Activated T-helper 1 cell treated with anti-CD3 and anti-CD28 coated beads, Interleukin-12 subunit alpha, Interleukin-12 subunit beta, Interleukin-2, Interleukin-4 antibody, amounts not matched to agents 30 ng/mL and 10 ng/mL and 1 ng/mL, durations not matched to agents 14 hours and 24 hours and 36 hours (primary cell): ENCODE results near the gene MIAT. TPM values are rescaled to one million over a fixed set of nuclear protein-coding genes. Genes with fewer than 3 reads are reported as not detected.

Experiments
- DNase-seq: peaks from one replicate; pipeline ENCODE4 v3.0.0; 2021; ENCODE audit warnings: low spot score
- H3K27ac Mint-ChIP-seq: one replicate; pipeline ENCODE4 v1.8.0; 2021; ENCODE audit warnings: mild to moderate bottlenecking, mixed read lengths
- H3K27me3 Mint-ChIP-seq: one replicate; pipeline ENCODE4 v1.8.0; 2022; ENCODE audit warnings: mild to moderate bottlenecking, moderate library complexity, mixed read lengths; ENCODE audit not compliant: insufficient read depth
- H3K36me3 Mint-ChIP-seq: one replicate; pipeline ENCODE4 v1.8.0; 2021; ENCODE audit warnings: low read depth, mixed read lengths
- H3K4me1 Mint-ChIP-seq: one replicate; pipeline ENCODE4 v1.8.0; 2021; ENCODE audit warnings: low read depth, mixed read lengths
- H3K4me3 Mint-ChIP-seq: one replicate; pipeline ENCODE4 v1.8.0; 2021; ENCODE audit warnings: mild to moderate bottlenecking, moderate library complexity, mixed read lengths
- H3K9me3 Mint-ChIP-seq: one replicate; pipeline ENCODE4 v1.8.0; 2021; ENCODE audit warnings: mixed read lengths
- intact Hi-C: fragments of 100-400 bp; cut with micrococcal nuclease; formaldehyde crosslinking; loops from one replicate; pipeline ENCODE4 v1.15.1; 2024
- total RNA-seq: library from RNA; stranded (reverse); gene quantifications from 2 replicates; pipeline ENCODE4 v1.2.3, GENCODE V29; 2022

MIAT gene
- total RNA-seq, 1 donor from 2014 or later = 39.8 TPM

GRCh38 chr22:26713823-26714449 is 56.5 kb downstream of the MIAT start:
- no peaks in the 10 kb centered on the region for H3K9me3 Mint-ChIP-seq
- H3K4me1 Mint-ChIP-seq = no peaks in the 10 kb centered on the region
- no peaks in the 10 kb centered on the region for H3K27me3 Mint-ChIP-seq
- intact Hi-C loops = no loop called here
- H3K36me3 Mint-ChIP-seq = peaks cover 11% of the 10 kb centered on the region
- H3K4me3 Mint-ChIP-seq = no peak overlapping the region
- DNase-seq = no peak
- H3K27ac Mint-ChIP-seq = no peak overlapping the region

DNA sequence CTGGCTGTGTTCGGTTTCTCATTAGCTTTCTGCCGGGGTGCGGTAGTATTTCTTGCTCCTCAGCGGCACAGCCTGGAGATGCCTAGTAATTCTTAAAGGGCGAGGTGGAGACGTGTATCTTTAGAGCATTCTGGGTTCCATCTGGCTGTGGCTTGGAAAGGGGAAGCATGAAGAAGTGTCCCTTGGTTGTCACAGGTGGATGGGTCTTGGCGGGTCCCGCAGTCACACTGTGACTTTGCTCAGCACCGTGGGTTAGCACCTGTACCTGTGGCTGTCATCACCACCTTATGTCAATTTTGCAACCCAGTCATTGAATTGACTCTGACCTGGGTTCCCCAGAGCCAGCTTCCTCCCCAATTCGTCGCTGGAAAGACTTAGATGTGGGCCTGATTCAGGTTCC is 57.6 kb downstream of the MIAT start:
- no peak for DNase-seq
- Mint-ChIP-seq H3K4me3 (no peak overlapping the region), H3K9me3 (no peaks in the 10 kb centered on the region), H3K27me3 (no peaks in the 10 kb centered on the region), H3K4me1 (no peaks in the 10 kb centered on the region), H3K36me3 (peaks cover 10% of the 10 kb centered on the region), H3K27ac (no peak overlapping the region)
- intact Hi-C loops = no loop called here

- H3K36me3 Mint-ChIP-seq = peaks cover 10% of the 10 kb centered on the region
- no peaks in the 10 kb centered on the region for H3K9me3 Mint-ChIP-seq
- H3K27ac Mint-ChIP-seq = no peak overlapping the region
These were observed 58.1 kb downstream of the MIAT start for GRCh38 chr22:26715392-26715936.

DNA sequence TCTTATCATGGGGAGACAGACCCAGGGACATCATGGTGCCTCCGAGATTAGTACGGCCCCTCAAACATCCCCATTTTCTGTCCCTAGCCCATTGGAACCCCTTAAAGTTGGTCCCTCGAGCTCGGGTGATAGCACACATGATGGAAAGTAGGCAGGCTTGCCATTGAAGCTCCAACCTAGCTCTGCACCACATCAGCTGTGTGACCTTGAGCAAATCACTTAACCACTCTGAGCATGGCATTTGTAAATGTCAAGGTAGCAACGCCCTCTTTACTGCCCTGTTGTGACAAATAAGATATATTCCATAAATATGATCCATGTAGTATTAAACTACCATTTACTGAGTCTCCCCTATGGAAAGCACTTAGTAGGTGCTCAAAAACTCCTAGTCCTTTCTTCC is 61.1 kb downstream of the MIAT start:
- no peak for DNase-seq
- Mint-ChIP-seq H3K4me1 (no peaks in the 10 kb centered on the region), H3K9me3 (no peaks in the 10 kb centered on the region), H3K27ac (no peak overlapping the region), H3K36me3 (peaks cover 14% of the 10 kb centered on the region), H3K4me3 (no peak overlapping the region), H3K27me3 (no peaks in the 10 kb centered on the region)
- intact Hi-C loops = no loop called here

More at GRCh38 chr22:26715392-26715936, 58.1 kb downstream of the MIAT start:
- no peak overlapping the region for H3K4me3 Mint-ChIP-seq
- no peaks in the 10 kb centered on the region for H3K4me1 Mint-ChIP-seq
- DNase-seq = no peak
- no peaks in the 10 kb centered on the region for H3K27me3 Mint-ChIP-seq
- intact Hi-C loops = no loop called here

DNA sequence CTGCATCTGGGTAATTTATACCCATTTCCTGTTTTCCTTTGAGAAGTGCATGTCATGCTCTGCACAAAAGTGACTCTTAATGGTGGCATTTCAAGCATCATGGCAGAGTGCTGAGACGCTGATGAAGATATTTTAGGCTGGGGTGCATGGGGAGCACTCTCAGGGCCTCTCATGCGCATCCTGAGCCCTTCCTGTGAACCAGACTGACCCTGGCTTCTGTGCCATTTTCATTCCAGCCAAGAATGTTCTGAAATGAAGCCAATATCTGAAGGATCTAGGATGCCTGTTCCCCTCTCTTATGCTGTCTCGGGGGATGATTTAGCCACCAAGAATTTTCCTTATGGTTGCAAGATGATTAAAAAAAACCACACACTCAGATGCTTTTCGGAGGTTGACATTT is 61.5 kb downstream of the MIAT start:
- H3K9me3 Mint-ChIP-seq = no peaks in the 10 kb centered on the region
- no peaks in the 10 kb centered on the region for H3K4me1 Mint-ChIP-seq
- intact Hi-C loops = no loop called here
- no peak for DNase-seq
- H3K27ac Mint-ChIP-seq = no peak overlapping the region
- H3K4me3 Mint-ChIP-seq = no peak overlapping the region
- H3K36me3 Mint-ChIP-seq = peaks cover 14% of the 10 kb centered on the region
- no peaks in the 10 kb centered on the region for H3K27me3 Mint-ChIP-seq

- intact Hi-C loops = no loop called here
- Mint-ChIP-seq H3K4me3 (no peak overlapping the region), H3K27ac (no peak overlapping the region), H3K27me3 (no peaks in the 10 kb centered on the region), H3K36me3 (peaks cover 19% of the 10 kb centered on the region), H3K4me1 (no peaks in the 10 kb centered on the region), H3K9me3 (no peaks in the 10 kb centered on the region)
- DNase-seq = no peak
These were observed 64.8 kb downstream of the MIAT start for GRCh38 chr22:26722159-26722558.

DNA sequence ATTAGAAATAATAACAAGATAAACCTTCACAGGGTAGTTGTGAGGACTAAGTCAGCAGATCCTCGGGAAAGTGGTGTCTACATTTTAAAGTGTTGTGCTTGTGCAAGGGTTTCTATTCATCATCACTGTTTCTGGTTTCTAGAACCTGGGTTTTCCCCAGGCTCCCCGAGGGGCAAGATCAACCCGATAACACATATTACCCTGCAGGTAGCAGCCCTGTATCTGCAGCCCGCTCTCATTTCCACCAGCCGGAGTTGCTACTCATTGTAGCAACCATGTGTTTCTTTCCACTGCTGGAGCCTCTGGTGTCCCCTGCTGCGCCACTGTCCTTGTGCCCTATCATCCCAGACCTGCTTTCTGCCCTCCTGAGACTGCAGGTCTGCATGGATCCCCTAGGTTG is 67.0 kb downstream of the MIAT start:
- no peak for DNase-seq
- Mint-ChIP-seq H3K9me3 (no peaks in the 10 kb centered on the region), H3K4me1 (no peaks in the 10 kb centered on the region), H3K36me3 (peaks cover 14% of the 10 kb centered on the region), H3K4me3 (no peak overlapping the region), H3K27me3 (no peaks in the 10 kb centered on the region), H3K27ac (no peak overlapping the region)
- intact Hi-C loops = no loop called here

- DNase-seq = no peak
- Mint-ChIP-seq H3K27ac (no peak overlapping the region), H3K36me3 (peaks cover 17% of the 10 kb centered on the region), H3K4me1 (no peaks in the 10 kb centered on the region), H3K27me3 (no peaks in the 10 kb centered on the region), H3K9me3 (no peaks in the 10 kb centered on the region), H3K4me3 (no peak overlapping the region)
- intact Hi-C loops = no loop called here
These were observed 67.8 kb downstream of the MIAT start for GRCh38 chr22:26725012-26725676.

Other genes starting within 250 kb of the MIAT start
- 23.4 and 23.5 TPM in 2 replicates for gene ASPHD2, start 228.3 kb upstream of the MIAT start, total RNA-seq
- 43.8 and 44.5 TPM in 2 replicates for gene HPS4, start 173.8 kb upstream of the MIAT start, total RNA-seq
- gene SRRD, start 173.7 kb upstream of the MIAT start, total RNA-seq = 29.2 and 34.8 TPM in 2 replicates
- 57.2 and 58.1 TPM in 2 replicates for gene TFIP11, start 145.1 kb upstream of the MIAT start, total RNA-seq
- gene TPST2, start 67.5 kb upstream of the MIAT start, total RNA-seq = 36.1 and 37.0 TPM in 2 replicates
- gene CRYBB1, start 39.6 kb upstream of the MIAT start, total RNA-seq = not detected in 2 replicates
- gene CRYBA4, start 35.6 kb upstream of the MIAT start, total RNA-seq = not detected in 2 replicates